Progenitor cell of endocrine pancreas (in vitro differentiated cells): ENCODE results near the gene CTDNEP1. TPM values are rescaled to one million over a fixed set of nuclear protein-coding genes. Genes with fewer than 3 reads are reported as not detected.

ENCODE experiments used
- DNase-seq: peaks from one replicate; pipeline ENCODE4 v3.0.0; 2021; ENCODE audit warnings: low spot score; ENCODE audit not compliant: unreplicated experiment
- H3K27ac Mint-ChIP-seq: 2 replicates; pipeline ENCODE4 v1.8.0; 2021; ENCODE audit warnings: mild to moderate bottlenecking, moderate library complexity, mixed read lengths
- H3K27me3 Mint-ChIP-seq: 2 replicates; pipeline ENCODE4 v1.8.0; 2021; ENCODE audit warnings: mixed read lengths
- H3K36me3 Mint-ChIP-seq: 2 replicates; pipeline ENCODE4 v1.8.0; 2022; ENCODE audit warnings: mixed read lengths; ENCODE audit not compliant: insufficient read depth
- H3K4me1 Mint-ChIP-seq: 2 replicates; pipeline ENCODE4 v1.8.0; 2021; ENCODE audit warnings: low read depth, mixed read lengths
- H3K4me3 Mint-ChIP-seq: 2 replicates; pipeline ENCODE4 v1.8.0; 2021; ENCODE audit warnings: low read depth, mild to moderate bottlenecking, moderate library complexity, mixed read lengths
- H3K9me3 Mint-ChIP-seq: 2 replicates; pipeline ENCODE4 v1.8.0; 2021; ENCODE audit warnings: low read depth, mixed read lengths
- long read RNA-seq: library from polyadenylated mRNA; unstranded; transcript quantifications from one replicate; pipeline ENCODE4 v2.0.0, GENCODE V29; 2020
- total RNA-seq: library from RNA; stranded (reverse); gene quantifications from 2 replicates; pipeline ENCODE4 v1.2.1, GENCODE V29; 2021
- TF ChIP-seq, protein P1 (sequence below): fragments of 200-600 bp; sonication (generic); IDR thresholded peaks from one replicate; pipeline ENCODE4 v1.5.0; 2021; ENCODE audit warnings: antibody characterized with exemption, mild to moderate bottlenecking; ENCODE audit not compliant: unreplicated experiment

The CTDNEP1 gene
- 134 and 137 TPM in 2 replicates for total RNA-seq
- long read RNA-seq, partial matches to known transcripts = 1 of 3 reads
- long read RNA-seq, other reads (novel, unspliced or antisense) = 0 of 3 reads

DNA sequence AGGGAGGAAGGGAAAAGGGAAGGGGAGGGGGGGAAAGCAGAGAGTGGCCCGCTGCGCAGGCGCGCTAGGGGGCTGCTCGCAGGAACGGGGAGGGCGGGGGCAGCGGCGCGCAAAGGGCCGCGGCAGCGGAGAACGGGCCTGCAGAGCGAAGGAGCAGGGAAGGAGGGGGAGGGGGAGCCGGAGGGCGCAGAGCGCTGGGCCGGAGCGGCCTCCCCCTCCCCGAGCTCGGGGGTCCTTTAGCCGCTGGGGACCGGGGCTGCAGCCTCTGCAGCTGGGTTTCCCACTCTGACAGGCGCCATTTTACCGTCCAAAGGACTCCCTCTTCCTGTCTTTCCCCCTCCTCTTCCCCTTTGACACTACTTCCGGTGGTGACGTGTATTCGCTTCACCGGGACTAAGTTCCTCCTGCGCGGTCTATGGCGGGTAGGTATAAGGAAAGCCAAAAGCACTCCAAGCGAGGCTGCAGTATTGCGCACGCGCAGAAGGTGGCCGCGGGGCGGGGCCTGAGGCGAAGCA, at the start of gene CTDNEP1:
TSS of gene CTDNEP1 (minus strand) at position 74 of the 515 bp plus-strand sequence. CDS start 438 bp downstream, outside the sequence.
- H3K4me1 Mint-ChIP-seq = peaks cover 25% of the 10 kb centered on the region
- H3K27ac Mint-ChIP-seq = peak within 1 kb of the TSS; percentile 100
- peak; percentile 65 for DNase-seq
- TF ChIP-seq, protein P1, sequence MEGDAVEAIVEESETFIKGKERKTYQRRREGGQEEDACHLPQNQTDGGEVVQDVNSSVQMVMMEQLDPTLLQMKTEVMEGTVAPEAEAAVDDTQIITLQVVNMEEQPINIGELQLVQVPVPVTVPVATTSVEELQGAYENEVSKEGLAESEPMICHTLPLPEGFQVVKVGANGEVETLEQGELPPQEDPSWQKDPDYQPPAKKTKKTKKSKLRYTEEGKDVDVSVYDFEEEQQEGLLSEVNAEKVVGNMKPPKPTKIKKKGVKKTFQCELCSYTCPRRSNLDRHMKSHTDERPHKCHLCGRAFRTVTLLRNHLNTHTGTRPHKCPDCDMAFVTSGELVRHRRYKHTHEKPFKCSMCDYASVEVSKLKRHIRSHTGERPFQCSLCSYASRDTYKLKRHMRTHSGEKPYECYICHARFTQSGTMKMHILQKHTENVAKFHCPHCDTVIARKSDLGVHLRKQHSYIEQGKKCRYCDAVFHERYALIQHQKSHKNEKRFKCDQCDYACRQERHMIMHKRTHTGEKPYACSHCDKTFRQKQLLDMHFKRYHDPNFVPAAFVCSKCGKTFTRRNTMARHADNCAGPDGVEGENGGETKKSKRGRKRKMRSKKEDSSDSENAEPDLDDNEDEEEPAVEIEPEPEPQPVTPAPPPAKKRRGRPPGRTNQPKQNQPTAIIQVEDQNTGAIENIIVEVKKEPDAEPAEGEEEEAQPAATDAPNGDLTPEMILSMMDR = no peak
- H3K4me3 Mint-ChIP-seq = peak within 1 kb of the TSS; percentile 97
- H3K36me3 Mint-ChIP-seq = peaks cover 8% of the 10 kb centered on the region
- H3K9me3 Mint-ChIP-seq = no peaks in the 10 kb centered on the region
- H3K27me3 Mint-ChIP-seq = no peaks in the 10 kb centered on the region

DNA sequence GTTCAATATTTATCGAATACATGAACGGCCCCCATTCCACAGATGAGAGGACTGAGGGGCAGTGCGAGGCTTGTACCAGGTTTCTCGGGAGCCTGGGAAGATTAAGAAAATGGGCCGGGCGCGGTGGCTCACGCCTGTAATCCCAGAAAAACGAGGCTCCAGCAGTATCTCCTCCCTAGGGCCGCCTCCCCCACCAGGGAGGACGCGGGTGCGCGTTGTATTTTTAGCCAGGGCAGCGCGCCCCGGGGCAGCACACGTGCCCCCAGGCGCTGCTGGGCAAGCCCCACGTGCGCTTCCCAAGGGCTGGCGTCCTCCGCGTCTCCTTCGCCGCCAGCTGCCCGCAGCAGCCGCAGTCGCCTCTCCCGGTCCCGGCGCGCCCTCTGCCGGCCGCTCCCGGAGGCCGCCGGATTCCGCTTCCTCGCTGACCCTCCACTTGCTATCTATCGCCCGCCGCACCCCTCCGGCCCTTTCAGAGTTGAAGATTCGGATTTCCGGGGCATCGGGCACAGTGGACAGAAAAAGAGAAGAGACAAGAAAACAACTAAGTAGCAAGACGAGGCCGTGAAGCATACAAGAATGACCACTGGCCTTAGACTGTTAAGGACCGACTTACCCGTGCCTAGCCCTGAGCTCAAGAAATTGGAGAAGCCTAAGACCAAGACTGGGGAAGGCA, 44.8 kb upstream of the CTDNEP1 start:
- H3K27ac Mint-ChIP-seq = no peak overlapping the region
- peak overlapping the region; percentile 11 for H3K4me3 Mint-ChIP-seq
- peaks cover 50% of the 10 kb centered on the region for H3K27me3 Mint-ChIP-seq
- TF ChIP-seq, protein P1 = peak; percentile 98
- H3K36me3 Mint-ChIP-seq = no peaks in the 10 kb centered on the region
- H3K4me1 Mint-ChIP-seq = peaks cover 8% of the 10 kb centered on the region
- H3K9me3 Mint-ChIP-seq = no peaks in the 10 kb centered on the region
- DNase-seq = peak; percentile 86

DNA sequence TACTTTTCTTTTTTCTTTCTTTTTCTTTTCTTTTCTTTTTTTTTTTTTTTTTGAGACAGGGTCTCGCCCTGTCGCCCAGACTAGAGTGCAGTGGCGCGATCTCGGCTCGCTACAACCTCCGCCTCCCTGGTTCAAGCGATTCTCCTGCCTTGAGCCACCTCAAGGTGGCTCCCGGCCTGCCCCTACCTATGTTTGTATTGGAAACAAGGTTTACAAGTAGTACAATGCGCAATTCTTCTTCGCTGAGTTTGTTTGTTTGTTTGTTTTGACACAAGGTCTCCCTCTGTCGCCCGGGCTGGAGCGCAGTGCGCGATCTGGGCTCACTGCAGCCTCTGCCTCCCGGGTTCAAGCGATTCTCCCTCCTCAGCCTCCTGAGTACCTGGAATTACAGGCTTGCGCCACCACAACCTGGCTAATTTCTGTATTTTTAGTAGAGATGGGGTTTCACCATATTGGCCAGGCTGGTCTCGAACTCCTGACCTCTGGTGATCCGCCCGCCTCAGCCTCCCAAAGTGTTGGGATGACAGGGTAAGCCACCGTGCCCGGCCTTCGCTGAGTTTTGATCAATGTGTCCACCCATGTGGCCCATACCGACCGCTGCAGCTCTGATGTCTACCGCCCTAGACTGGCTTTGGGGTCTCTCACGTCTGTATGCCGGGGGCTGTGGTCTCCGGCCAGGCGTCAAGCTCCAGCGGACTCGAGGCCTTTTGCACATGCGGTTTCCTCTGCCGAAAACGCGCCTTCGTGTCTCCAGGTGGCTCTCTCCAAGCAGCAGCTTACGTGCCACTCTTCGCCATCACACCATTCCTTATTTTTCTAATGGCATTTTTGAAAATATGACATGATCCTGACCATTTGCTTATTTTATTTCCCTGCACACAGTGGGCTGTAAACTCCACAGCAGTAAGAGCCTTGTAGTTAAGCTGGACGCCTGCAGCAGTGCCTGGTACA, 44.0 kb upstream of the CTDNEP1 start:
- TF ChIP-seq, protein P1 = peak; percentile 9
- H3K4me3 Mint-ChIP-seq = peak overlapping the region; percentile 61
- H3K36me3 Mint-ChIP-seq = no peaks in the 10 kb centered on the region
- H3K9me3 Mint-ChIP-seq = no peaks in the 10 kb centered on the region
- DNase-seq = no peak
- peaks cover 8% of the 10 kb centered on the region for H3K4me1 Mint-ChIP-seq
- no peak overlapping the region for H3K27ac Mint-ChIP-seq
- peaks cover 56% of the 10 kb centered on the region for H3K27me3 Mint-ChIP-seq

DNA sequence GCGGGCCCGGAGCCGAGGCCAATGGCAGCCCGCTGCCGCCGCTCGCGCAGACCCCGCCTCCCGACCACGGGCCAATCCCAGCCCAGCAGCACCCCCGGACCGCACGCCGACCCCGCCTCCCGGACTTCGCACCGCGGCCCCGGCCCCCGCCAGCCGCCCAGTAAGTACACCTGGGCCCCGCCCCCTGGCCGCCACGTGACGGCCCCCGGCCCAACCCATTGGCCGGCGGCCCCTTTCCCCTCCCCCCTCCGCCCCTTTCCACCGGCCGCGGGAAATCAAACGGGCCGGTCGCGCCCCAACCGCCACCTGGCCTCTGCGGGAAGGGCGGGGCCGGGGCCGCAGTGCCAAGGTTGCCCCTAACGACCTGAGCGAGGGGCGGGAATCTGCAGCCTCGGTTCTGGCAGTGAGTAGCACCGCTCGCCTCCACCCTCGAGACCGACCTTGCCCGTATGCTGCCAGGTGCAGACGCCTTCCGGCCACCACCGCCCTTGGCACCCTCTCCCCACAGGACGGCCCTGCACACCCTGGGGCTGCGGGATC, 43.1 kb upstream of the CTDNEP1 start, which contains the start of gene YBX2:
TSS of gene YBX2 (minus strand) at position 26 of the 540 bp plus-strand sequence. CDS start 139 bp downstream, outside the sequence.
- TF ChIP-seq, protein P1 = no peak
- Mint-ChIP-seq H3K9me3 (no peaks in the 10 kb centered on the region), H3K4me3 (peak within 1 kb of the TSS; percentile 61), H3K36me3 (no peaks in the 10 kb centered on the region), H3K4me1 (peaks cover 8% of the 10 kb centered on the region), H3K27ac (no peak within 1 kb of the TSS), H3K27me3 (peaks cover 53% of the 10 kb centered on the region)
- DNase-seq = peak; percentile 68
